HG03442 (cell line): Measurements from ENCODE around the gene RUNDC1.
"Not testable (repeated sequence)": the region's sequence is repeated elsewhere in the genome, so short reads cannot be mapped to it uniquely, and the experiment has no call there.

ENCODE experiments used
- ATAC-seq: cut with Tn5 transposase; IDR thresholded peaks from one replicate; pipeline ENCODE4 v1.9.1; 2021; ENCODE audit warnings: mild to moderate bottlenecking, moderate library complexity; ENCODE audit not compliant: unreplicated experiment

The RUNDC1 gene

DNA sequence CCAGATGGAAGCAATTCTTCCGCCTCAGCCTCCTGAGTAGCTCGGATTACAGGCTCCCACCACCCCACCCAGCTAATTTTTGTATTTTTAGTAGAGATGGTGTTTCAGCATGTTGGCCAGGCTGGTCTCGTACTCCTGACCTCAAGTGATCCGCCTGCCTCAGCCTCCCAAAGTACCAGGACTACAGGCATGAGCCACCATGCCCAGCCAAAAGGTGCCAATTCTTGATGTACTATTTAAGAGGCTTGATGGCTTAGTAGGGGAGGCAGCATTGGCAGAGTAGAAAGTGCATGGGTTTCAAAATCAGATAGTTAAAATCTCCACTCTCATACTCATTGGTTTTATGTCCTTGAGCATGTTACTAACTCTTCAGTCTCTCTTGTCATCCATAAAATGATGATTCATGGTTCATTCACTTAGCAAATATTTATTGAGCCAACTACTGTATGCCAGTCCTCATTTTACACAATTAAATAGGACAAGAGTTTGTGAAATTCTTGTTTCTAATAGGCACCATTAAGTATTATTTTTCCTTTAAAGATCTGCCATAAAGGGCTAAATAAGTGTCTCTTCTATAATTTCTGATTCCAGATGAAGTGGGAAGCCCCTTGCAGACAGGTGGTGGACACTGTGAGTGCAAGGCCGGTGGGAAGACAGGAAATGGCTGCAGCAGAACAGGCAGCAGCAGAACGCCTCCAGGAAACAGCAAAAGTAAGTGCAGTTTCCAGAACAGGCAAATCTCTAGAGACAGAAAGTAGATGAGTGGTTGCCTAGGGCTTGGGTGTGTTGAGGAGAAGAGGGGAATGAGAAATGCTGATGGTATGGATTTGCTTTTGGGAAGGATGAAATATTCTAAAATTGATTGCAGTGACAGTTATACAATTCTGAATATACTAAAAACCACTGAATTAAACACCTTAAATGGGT is 9.6 kb downstream of the RUNDC1 start:
- ATAC-seq, result no peak

DNA sequence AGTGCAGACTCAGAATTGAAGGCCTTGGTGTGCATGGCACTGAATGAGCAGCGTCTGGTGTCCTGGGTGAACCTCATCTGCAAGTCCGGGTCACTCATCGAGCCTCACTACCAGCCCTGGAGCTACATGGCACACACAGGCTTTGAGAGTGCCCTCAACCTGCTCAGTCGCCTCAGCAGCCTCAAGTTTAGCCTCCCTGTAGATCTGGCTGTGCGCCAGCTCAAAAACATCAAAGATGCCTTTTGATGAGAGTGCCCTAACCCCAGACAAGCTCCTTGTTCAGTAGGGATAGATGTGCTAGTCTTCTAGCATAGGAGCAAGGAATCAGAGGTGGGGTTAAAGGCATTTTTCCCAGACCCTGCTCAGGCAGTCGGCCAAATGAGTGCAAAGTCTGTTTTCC is 11.1 kb downstream of the RUNDC1 start:
- no peak for ATAC-seq

DNA sequence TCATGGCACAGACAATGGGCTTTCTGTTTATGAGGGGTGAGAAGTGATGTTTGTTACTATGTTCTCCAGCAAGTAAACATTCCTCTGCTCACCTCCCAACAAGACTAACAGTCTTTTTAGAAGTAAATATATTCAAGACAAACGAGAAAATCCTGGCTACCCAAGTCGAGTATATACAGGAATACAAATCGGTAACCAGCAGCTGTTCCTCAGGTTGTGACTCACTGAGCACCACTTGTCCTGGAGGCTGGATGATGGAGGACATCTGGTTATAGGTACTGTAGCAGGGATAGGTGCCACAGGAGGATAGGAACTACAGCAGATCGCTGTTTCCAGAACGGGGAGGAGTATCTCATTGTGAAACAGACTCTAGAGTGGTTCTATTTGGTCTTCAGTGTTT is 12.5 kb downstream of the RUNDC1 start:
- ATAC-seq, result no peak

DNA sequence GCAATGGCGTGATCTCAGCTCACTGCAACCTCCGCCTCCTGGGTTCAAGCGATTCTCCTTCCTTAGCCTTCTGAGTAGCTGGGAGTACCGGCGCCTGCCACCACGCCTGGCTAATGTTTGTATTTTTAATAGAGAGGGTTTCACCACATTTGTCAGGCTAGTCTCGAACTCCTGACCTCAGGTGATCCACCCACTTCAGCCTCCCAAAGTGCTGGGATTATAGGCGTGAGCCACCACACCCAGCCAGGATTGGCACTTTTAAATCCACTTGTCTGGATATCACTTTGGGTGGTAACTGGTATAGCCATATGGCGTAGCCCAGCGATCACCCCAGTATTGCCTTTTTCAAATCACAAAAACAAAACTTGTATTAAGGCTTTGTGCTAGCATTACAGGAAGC is 13.5 kb downstream of the RUNDC1 start:
- not testable (repeated sequence) for ATAC-seq

DNA sequence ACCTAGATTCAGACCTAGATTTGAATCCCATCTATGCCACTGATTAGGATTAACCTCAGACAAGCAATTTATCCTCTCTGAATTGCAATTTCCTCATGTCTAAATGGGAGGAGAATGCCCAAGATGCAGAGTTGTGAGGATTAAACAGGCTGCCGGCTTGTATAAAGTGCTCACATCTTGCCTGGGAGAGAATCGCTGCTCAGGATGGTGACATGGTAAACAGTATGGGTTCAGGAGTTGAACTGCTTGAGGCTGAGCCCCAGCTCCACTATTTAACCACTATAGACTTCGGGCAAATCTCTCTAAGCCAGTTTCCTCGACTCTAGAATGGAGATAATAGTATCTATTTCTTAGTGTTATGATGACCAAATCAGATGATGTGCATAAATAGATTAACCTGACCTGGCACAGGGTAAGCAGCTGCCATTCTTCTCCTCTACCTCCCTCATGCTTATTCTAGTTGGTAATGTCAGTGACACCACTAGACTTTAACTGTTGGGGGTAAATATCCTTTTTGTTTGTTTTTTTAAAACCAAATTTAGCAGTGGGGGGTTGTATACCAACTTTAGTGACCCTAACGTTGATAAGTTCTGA is 17.1 kb downstream of the RUNDC1 start:
- no peak for ATAC-seq

DNA sequence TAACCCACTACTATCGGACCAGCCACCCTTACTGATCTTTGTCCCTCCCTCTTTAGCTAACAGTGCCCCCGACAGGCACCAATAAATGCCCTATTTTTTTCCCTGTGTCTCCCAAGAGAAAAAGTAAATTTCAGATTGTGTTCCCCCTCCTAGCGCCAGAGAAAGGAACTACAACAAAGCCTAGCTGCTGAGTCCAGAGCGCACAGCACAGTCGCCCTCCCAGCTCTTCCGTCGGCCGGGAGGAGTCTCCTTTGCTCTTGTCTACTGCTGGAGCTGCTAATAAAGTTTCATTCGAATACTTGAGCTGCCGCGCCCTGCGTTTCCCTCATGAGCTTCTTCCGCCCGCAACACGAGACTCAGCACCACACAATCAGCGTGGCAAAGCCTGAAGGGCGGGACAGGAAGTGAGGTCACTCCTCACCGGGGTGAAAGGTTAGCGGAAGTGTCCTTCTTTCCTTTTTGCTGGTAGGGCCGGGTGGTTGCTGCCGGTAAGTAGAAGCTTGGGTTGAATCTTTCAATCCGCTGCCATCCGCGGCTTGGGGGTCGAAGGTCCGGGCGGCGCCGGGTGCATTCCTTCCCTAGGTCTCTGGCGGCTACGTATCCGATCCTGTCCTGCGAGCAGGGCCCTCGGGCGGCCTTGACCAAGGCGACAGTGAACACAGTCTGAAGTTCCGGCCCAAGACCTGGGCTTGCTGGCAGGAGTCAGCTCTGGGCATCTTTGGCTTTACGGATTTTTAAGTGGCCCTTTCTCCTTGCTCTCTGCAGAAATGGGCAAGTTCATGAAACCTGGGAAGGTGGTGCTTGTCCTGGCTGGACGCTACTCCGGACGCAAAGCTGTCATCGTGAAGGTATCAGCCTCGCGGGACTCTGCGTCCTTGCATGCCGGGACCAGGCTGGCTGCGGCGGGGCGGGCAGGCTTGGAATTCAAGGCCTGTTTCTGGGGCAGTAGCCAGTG is 17.9 kb downstream of the RUNDC1 start, which contains the start of gene RPL27:
Gene RPL27, plus strand, starts transcription at position 436 of the 955 bp plus-strand sequence. Its CDS starts 332 bp downstream, at position 768.
- ATAC-seq, result peak; percentile 87

DNA sequence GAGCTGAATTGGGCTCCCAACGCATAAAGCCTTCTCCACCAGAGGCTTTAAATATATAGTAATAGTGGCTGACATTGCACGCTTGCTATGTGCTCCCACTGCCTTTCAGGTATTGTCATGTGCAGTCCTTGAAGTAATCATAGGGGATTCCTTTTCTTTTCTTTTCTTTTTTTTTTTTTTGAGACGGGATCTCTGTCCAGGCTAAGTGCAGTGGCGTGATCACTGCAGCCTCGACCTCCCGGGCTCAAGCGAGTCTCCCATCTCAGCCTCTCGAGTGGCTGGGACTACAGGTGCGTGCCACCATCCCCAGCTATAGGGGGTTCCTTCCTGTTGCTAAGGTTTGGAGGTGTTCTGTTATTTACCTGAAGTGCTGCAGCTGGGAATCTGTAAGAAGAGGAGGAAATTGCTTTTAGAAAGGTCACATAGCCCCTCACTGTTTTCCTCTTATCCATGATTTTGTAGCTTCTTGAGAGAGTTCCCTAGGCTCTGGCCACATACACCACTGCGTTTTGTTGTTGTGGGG is 18.7 kb downstream of the RUNDC1 start:
- no peak for ATAC-seq

DNA sequence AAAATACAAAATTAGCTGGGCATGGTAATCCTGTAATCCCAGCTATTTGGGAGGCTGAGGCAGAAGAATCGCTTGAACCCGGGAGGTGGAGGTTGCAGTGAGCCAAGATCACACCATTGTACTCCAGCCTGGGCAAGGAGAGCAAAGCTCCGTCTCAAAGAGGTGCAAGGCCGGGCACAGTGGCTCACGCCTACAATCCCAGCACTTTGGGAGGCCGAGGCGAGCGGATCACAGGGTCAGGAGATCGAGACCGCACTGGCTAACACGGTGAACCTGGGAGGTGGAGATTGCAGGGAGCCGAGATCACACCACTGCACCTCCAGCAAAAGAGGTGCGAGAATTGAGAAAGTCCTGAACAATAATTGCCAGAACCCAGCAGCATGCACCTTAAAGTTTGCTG is 20.5 kb downstream of the RUNDC1 start:
- ATAC-seq, result not testable (repeated sequence)

DNA sequence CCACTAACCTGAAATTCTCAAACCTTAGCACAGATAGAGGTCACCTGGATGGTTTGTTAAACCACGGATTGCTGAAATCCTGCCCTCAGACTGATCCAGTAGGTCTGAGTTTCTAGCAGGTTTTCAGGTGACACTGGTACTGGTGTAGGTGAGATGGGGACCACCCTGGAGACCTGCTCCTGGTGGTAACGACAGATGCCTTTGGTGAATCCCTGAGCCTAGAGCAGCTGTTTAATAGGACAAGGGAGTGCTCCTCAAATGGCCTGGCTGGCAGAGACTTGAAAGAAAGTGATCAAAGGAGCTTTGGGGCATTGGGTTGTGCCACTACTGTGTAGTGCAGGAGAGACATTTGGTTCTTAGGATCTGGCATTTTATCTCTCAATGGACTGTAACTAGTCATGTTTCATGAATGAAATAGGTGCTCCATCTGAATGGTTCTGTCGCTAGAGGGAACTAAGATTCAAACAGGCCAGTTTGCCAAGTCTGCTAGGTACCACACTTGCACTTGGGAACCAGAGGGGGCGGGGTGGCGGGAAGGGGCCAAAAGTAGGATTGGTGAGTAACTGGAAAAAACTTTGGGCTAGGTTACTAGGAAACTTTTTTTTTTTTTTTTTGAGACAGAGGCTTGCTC is 23.3 kb downstream of the RUNDC1 start:
- no peak for ATAC-seq

DNA sequence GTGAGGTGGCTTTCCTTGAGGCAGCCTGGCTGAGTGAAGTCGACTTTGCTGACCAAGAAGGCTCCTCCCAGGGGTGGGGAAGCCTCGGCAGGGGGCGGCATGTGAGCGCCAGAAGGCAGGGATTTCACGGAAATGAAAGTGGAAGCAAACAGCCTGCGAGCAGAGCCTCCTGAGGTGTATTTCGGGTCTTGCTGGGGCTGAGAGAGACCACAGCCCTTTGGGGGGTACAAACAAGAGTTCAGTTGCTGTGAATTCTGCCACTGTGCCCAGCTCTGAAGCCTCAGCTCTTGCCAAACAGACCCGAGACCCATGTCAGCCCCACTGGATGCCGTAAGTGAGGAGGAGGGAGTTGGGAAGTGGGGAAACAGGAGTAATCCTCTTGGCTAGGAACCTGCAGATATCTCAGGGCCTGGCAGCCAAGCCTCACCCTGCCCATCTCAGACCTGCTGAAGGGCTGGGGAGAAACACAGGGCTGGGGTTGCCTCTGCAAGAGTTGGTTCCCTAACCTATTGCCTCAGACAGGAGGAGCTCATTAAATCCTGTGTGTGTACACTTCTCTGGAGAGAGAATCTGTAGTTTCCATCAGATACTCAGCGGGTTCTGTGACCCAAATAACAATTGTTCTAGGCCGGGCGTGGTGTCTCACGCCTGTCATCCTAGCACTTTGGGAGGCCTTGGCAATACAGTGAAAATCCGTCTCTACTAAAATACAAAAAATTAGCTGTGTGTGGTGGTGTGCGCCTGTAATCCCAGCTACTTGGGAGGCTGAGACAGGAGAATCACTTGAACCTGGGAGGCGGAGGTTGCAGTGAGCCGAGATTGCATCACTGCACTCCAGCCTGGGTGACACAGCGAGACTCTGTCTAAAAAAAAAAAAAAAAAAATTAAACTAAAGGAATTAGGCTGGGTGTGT is 26.5 kb downstream of the RUNDC1 start, which contains the start of gene IFI35:
Gene IFI35, plus strand, starts transcription at position 146 of the 913 bp plus-strand sequence. Its CDS starts 164 bp downstream, at position 310.
- peak; percentile 60 for ATAC-seq

DNA sequence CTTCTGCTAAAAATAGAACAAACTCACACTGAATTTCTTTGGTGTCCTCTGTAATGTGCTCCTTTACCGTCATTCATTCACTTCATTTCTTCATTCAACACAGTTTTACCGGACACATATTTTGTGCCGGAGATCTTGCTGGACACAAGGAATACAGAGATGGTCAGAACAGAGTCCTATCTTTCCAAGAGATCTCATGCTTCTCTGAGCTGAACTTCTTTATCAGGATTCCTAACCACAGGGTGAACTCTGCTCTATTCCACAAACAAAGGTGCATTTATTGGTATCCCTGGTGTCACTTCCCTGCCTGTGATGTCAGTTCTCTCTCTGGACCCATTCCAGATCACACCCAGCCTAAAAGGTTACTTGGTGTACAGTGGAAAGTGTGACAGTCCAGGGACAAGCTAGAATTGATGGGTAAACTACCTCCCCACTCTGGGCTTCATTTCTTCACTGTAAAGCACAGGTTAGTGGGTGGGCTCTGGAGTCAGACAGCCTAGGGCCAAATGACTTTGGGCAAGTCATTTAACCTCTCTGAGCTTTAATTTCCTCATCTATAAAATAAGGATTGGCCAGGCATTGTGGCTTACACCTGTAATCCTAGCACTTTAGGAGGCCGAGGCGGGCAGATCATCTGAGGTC is 30.4 kb downstream of the RUNDC1 start:
- ATAC-seq, result no peak

DNA sequence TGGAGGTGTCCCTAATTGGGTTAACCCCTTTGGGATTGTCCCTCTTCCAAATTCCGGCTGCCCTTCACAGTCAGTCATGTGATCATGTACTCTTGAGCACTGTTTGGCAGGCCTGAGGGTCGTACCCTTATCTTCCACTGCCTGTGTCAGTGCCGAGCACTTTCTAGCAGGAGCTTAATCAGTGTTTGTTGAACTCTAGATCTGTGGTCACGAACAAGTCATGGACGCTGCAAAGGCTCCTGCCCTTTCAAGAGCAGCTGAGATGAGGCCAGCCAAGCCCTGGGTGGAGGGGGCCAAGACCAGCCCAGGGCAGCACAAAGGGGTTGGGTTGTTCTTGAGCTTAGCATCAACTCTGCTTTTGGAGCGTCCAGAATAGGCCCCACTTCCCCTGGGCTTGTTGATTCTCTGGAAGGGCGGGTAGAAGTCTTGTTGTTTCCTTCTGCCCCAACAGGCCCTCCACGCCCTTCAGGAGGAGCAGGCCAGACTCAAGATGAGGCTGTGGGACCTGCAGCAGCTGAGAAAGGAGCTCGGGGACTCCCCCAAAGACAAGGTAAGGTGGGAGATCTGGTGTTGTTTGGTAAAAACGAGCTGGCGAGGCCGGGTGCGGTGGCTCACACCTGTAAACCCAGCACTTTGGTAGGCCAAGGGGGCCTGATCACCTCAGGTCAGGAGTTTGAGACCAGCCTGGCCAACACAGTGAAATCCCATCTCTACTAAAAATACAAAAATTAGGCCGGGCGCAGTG is 31.5 kb downstream of the RUNDC1 start:
- no peak for ATAC-seq

DNA sequence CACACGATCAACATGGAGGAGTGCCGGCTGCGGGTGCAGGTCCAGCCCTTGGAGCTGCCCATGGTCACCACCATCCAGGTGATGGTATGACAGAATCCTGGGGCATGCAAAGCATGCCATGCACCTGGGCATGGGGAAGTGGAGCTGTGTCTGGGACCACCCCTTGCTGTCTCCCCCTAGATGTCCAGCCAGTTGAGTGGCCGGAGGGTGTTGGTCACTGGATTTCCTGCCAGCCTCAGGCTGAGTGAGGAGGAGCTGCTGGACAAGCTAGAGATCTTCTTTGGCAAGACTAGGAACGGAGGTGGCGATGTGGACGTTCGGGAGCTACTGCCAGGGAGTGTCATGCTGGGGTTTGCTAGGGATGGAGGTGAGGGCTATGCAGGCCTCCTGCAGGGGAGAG is 32.9 kb downstream of the RUNDC1 start:
- no peak for ATAC-seq

DNA sequence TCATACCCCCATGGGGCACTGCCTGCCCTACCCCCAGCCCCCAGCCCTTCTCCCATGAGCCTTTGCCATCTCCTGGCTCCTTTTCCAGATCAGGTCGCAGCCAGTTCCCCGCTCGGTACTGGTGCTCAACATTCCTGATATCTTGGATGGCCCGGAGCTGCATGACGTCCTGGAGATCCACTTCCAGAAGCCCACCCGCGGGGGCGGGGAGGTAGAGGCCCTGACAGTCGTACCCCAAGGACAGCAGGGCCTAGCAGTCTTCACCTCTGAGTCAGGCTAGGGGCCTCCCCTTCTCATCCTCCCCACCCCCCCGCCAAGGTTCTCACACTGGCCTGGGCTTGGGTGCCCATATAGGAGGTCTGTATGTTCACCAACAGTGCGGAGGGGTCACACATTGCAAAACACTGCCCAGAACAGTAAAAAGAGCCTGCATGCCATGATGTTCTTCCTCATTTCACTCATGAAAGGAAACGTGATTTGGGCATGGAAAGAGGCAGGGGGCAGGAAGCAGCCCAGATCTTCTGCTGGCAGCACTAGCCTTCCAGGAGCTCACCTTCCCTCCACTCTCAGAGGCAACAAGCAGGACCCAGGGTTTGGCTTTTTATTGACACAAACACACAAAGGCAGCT is 33.8 kb downstream of the RUNDC1 start:
- no peak for ATAC-seq

DNA sequence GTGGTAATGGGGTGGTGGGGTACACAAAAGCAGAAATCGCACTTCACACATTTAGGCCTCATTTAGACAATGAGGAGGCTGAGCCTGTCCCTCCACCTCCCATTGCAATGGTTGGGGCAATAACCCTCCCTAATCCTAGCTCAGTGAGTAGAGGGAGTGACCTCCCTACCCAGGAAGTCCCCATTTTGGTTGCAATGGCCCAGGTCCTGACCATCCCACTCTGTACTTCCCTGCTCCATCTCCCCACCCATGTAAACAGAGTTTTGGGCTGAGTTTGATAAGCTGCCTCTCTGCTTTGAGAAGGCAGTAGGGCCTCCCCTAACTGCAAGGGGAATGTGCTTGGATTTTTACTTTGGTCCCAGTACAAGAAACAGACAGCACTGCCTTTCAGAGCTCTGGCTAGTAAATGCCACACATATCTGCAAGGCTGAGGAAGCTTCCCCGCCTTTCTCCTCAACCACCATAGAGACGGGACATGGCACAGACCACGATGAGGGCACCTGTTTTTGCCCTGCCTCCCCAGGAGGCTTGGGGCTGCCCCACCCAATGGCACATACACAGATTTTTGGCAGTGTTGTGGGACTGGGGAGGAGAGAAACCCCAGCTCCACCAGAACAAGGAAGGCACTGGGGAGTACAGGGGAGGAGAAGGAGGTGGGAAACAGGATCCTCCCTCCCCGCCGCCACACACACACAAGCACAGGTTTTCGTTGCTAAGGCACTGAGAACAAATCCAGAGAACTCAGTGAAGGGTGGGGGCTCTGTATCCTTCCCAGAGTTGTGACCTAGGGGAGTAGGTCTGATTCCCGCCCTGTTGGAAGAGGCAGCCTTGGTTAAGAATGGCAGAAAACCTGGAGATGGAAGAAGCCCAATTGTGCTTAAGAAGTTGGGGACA is 34.5 kb downstream of the RUNDC1 start:
- no peak for ATAC-seq

DNA sequence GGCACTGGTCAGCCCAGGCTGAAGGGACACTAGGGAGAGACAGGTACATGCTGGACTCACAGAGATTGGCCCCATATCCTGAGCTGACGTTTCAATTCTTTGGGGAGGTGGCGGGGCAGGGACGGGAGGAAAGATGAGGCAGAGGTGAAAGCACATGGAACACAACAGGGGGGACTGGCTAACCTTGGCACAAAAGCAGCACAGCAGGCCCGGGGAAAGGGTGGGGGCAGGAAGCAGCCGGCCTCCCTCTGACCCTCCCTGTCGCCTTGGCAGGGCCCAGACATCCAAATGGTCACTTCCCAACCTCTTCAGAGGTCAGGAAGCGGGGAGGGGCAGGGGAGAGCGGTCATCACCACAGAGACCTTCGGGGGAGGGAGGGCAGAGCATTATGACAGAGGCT is 35.2 kb downstream of the RUNDC1 start:
- ATAC-seq, result no peak

DNA sequence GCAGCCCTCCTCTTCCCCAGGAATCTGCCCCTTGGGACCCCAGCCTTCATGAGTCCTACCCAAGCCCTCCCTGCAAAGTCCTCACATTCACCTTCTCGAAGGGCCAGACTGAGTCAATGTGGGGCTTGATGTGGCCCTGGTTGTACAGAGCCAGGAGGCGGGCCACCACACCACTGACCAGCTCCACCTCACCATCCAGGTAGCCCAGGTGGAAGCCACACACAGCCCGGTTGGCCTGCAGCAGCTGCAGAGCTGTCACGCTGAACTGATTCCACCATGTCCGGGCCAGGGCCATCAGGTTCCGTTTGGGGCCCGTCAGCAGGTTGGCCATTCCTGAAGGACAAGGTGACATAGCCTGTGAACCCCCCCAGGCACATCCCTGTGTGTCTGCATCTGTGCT is 35.9 kb downstream of the RUNDC1 start:
- no peak for ATAC-seq
